Measurements from ENCODE around the gene SPATA33.
A peak's percentile ranks its signal among the peaks of the same experiment; 100 is the strongest.

SPATA33 gene

DNA sequence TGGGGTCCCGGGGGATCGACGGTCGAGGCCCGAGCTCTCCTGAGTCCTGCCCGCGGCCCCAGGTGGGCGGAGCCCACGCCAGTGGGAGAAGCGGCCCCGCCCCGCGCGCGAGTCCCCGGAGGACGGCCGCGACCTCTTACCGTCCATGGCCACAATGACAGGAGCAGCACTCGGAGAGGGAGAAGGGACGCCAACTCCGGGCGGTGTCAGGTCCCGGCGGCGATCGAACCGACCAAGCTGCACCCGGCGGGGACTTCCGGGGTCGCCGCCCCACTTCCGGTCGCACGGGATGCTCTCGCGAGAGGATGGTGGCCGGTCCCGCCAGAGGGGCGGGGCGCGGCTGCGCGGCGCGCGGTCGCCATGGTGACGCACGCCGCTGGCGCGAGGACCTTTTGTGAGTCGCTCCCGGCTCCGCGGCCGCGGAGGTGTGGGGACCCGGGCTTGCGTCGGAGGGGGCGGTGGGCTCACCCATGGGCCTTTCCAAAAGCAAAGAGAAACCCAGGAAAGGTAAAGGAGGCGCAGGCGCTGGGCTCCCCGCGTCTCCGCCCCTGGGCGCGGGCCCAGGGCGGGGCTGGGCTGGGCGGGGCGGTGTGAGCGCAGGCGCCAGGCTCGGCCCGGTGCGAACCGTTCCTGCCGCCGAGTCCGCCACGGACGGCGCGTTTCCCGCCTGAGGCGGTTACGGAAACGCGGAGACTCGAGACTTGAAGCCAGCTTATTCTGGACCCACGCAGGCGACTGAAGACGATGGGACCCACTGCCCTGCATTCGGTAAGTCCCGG is at the start of gene SPATA33, which contains the start of gene CHMP1A:
Gene SPATA33 (plus strand): TSS at position 395 of the 779 bp plus-strand sequence. CDS start 76 bp downstream, at position 471.
Gene CHMP1A (minus strand): TSS at position 267 of the 779 bp plus-strand sequence. CDS start 120 bp downstream, at position 147.
- DNase-seq (ENCODE audit: low read depth in 2 of 2, low spot score in 1 of 2), result peak; percentile 80 to 85

GRCh38 chr16:89607937-89608740 is 49.5 kb upstream of the SPATA33 start:
- no peak for DNase-seq (ENCODE audit: low read depth in 2 of 2, low spot score in 1 of 2)

- DNase-seq (ENCODE audit: low read depth in 2 of 2, low spot score in 1 of 2), result no peak
These were observed 47.6 kb upstream of the SPATA33 start for GRCh38 chr16:89610108-89610453.

GRCh38 chr16:89612415-89613166 is 45.0 kb upstream of the SPATA33 start:
- DNase-seq (ENCODE audit: low read depth in 2 of 2, low spot score in 1 of 2), result no peak

- no peak for DNase-seq (ENCODE audit: low read depth in 2 of 2, low spot score in 1 of 2)
These were observed 44.2 kb upstream of the SPATA33 start, which contains the start of gene DPEP1 for GRCh38 chr16:89613231-89613953. TSS of gene DPEP1 (plus strand) at chr16:89613642. CDS start at chr16:89630411, 16,769 bp downstream.

DNA sequence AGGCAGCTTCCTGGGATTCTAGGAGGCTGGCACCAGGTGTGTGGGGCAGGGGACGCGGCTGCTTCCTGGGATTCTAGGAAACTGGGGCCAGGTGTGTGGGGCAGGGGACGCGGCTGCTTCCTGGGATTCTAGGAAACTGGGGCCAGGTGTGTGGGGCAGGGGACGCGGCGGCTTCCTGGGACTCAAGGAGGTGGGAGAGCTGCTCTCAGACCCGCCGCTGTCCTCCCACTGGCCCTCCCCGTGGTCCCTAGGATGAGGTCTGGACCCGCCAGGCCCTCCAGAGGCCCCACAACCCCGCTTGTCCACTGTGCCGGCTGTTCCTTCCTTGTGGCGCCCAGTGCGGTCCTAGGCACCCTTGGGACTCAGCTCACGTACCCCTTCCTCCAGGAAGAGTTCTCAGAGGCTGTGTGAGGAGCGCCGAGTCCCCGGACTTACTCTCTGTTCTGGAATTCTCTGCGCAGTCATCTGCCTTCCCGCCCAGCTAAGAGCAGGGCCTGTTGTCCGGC is 43.6 kb upstream of the SPATA33 start:
- DNase-seq (ENCODE audit: low read depth in 2 of 2, low spot score in 1 of 2), result no peak

- DNase-seq (ENCODE audit: low read depth in 2 of 2, low spot score in 1 of 2), result no peak
These were observed 42.5 kb upstream of the SPATA33 start for GRCh38 chr16:89615176-89615575.

DNA sequence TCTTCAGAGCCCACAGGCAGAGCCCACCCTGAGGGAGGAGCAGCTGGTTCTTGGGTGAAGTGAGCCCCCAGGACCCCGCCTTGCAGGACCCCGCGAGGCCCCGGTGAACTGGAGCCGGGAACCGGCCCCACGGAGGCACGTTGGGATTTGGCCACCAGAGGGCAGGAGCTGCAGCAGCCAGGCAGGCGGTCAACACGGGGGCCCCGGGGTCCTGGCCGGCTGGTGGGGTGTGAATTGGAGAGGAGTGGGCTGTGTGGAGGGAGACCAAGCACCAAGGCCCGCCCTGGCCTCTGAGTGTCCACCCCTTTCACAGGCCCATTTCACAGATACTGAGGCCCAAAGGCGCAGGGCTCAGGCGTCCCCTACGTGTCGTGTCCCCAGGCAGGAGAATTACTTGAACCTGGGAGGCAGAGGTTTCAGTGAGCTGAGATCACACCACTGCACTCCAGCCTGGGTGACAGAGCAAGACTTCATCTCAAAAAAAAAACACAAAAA is 42.0 kb upstream of the SPATA33 start:
- DNase-seq (ENCODE audit: low read depth in 2 of 2, low spot score in 1 of 2), result no peak

GRCh38 chr16:89616623-89617022 is 41.0 kb upstream of the SPATA33 start:
- DNase-seq (ENCODE audit: low read depth in 2 of 2, low spot score in 1 of 2), result no peak

GRCh38 chr16:89617036-89617435 is 40.6 kb upstream of the SPATA33 start:
- DNase-seq (ENCODE audit: low read depth in 2 of 2, low spot score in 1 of 2), result no peak

DNA sequence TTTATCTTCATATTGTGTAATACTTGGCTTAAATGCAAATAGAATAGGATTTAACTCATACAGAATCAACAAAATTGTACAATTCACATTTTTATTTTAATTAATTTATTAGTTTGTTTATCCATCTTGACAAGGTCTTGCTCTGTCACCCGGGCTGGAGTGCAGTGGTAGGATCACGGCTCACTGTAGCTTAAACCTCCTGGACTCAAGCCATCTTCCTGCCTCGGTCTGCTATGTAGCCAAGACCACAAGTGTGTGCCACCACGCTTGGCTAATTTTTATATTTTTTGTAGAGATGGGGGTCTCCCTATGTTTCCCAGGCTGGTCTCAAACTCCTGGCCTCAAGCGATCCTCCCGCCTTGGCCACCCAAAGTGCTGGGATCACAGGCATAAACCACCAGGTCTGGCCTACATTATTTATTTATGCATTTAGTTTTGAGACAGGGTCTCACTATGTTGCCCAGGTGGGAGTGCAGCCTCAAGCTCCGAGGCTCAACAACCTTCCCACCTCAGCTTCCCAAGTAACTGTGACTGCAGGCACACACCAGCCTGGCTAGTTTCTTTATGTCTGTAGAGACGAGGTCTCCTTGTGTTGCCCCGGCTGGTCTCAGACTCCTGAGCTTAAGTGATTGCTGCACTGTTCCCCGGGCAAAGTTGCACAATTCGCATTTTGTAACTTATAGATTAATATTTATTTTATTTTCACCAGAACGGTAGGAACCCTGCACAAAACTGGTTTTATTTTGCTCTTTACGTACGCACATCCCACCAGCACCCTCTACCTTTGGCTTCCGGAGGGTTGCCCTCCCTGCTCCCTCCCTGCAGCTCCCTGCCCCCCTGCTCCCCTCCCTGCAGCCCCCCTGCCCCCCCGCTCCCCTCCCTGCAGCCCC is 39.3 kb upstream of the SPATA33 start:
- no peak for DNase-seq (ENCODE audit: low read depth in 2 of 2, low spot score in 1 of 2)

DNA sequence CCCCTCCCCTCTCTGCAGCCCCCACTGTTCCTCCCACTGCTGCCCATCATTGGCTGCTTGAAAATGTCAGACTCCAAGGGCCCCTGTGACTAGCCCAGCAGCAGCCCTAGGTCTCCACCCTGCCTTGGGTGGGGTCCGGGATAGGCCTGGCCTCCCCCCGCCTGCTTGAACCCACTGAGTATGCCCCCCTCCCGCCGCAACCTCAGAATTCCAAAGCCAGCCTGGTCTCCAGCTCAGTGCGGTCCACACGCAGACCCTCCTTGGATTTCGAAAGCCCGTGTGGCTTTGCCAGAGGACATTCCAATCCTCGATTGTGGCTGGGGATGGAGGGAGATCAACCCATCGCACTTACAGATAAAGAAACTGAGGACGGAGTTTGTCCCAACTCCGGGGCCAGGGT is 37.8 kb upstream of the SPATA33 start:
- no peak for DNase-seq (ENCODE audit: low read depth in 2 of 2, low spot score in 1 of 2)

DNA sequence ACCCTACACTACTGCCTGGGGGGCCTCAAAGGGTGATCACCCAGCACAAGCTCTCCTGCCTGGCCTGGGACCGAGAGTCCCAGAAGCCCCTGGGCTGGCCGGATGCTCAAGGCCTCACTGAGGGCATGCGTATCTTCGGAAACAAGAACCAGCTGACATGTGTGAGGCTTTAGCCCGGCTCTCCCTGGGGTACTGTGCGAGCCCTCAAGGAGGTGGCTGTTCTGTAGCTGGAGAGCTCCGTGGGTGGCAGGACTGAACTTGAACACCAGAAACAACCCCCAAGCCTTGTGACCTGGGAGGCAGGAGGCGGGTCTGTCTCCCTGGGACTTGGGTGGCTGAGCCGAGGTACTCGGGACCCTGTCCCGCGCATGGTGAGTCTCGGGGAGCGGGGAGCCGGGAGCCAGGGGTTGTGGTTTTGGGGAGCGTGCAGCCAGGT is 37.2 kb upstream of the SPATA33 start:
- DNase-seq (ENCODE audit: low read depth in 2 of 2, low spot score in 1 of 2), result no peak

GRCh38 chr16:89621136-89621697 is 36.4 kb upstream of the SPATA33 start:
- no peak for DNase-seq (ENCODE audit: low read depth in 2 of 2, low spot score in 1 of 2)

DNA sequence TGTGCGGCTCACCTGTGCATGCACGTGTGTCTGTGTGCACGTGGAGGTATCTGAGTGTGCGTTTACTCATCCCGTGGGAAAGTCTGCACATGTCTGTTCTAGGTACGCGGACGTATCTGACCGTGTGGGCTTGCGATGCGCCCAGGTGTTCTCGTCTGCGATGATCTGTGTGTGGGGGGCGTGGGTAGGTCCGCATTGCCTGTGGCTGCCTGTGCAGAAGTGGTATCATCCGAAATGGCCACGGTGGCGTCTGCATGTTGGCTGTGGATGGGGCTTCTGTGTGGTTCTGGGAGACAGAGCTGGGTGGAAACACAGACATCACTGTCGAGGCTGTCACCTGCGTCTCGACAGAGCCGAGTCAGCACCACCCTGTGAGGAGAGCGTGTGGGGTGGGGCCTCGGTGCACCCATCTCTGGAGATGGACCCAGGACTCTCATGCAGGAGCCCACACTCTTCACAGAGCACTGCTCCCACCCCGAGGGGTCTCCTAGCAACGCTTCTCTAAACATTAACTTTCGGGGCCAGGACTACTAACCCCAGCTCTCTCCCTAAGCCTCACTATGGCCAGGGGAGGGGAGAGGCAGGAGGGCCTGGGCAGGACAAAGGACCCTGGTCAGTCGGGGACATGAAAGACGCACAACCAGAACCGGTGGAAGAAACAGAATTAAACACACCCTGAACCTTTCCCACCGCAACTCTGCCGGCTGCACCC is 35.8 kb upstream of the SPATA33 start:
- no peak for DNase-seq (ENCODE audit: low read depth in 2 of 2, low spot score in 1 of 2)

DNA sequence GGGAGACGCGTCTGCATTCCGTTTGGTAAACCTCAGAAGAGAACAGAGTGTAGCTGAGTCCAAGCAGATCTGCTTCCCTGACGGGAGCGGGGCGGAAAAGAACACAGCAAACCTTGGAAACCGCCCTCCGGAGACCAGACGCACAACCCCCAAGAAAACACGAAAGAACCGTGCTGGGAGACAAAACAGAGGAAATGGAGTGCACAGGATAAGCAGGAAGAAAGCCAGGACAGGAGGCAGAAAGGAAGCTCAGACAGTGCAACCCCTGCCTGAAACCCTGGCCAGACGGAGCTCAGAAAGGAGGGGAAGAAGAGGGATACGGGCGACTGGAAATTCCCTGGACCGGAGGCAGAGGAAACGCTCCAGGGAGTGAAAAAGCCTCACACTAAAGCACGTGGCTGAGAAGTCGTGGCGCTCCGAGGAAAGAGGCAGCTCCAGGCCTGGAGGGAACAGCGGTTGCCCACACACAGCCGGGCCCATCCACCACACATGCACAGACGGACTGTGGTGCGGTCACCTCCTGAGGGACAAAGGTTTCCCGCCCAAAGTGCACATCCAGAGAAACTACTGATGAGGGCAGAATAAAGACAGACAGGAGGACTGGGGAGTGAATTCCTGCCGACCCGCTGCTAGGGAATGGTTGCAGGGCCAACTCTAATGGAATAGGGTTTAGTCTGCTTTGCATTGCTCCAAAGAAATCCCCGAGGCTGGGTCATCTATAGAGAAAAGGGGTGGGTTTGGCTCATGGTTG is 34.0 kb upstream of the SPATA33 start:
- DNase-seq (ENCODE audit: low read depth in 2 of 2, low spot score in 1 of 2), result no peak

Measured in stimulated activated CD8-positive, alpha-beta memory T cell treated with anti-CD3 and anti-CD28 coated beads, Interleukin-4, amount 100 ng/mL, for 1 hour (primary cell).